Nephron progenitor cell (in vitro differentiated cells): ENCODE results near the gene ETF1.

Experiments used
- DNase-seq: peaks from one replicate; pipeline ENCODE4 v3.0.0; 2021
- H3K27ac Mint-ChIP-seq: 2 replicates; pipeline ENCODE4 v1.8.0; 2021; ENCODE audit warnings: mild to moderate bottlenecking, moderate library complexity, mixed read lengths
- H3K27me3 Mint-ChIP-seq: 2 replicates; pipeline ENCODE4 v1.8.0; 2021; ENCODE audit warnings: mild to moderate bottlenecking, low read depth, mixed read lengths; ENCODE audit not compliant: poor library complexity
- H3K36me3 Mint-ChIP-seq: 2 replicates; pipeline ENCODE4 v1.8.0; 2021; ENCODE audit warnings: low read depth, mixed read lengths
- H3K4me1 Mint-ChIP-seq: 2 replicates; pipeline ENCODE4 v1.8.0; 2021; ENCODE audit warnings: mixed read lengths
- H3K4me3 Mint-ChIP-seq: 2 replicates; pipeline ENCODE4 v1.8.0; 2021; ENCODE audit warnings: mild to moderate bottlenecking, moderate library complexity, mixed read lengths
- H3K9me3 Mint-ChIP-seq: 2 replicates; pipeline ENCODE4 v1.8.0; 2021; ENCODE audit warnings: mild to moderate bottlenecking, moderate library complexity, mixed read lengths
- TF ChIP-seq, protein P1 (sequence below): fragments of 200-600 bp; sonication (generic); IDR thresholded peaks from 2 replicates; pipeline ENCODE4 v1.5.0; 2021; ENCODE audit warnings: antibody characterized with exemption

The ETF1 gene

GRCh38 chr5:138573949-138574670 lies 31.1 kb upstream of the ETF1 start:
- DNase-seq: no peak
- H3K27ac Mint-ChIP-seq: peak overlapping the region; percentile 100
- peak overlapping the region; percentile 97 for H3K4me3 Mint-ChIP-seq
- no peaks in the 10 kb centered on the region for H3K27me3 Mint-ChIP-seq
- H3K36me3 Mint-ChIP-seq: peaks cover 48% of the 10 kb centered on the region
- H3K4me1 Mint-ChIP-seq: peaks cover 46% of the 10 kb centered on the region
- peaks cover 13% of the 10 kb centered on the region for H3K9me3 Mint-ChIP-seq
- TF ChIP-seq, protein P1, sequence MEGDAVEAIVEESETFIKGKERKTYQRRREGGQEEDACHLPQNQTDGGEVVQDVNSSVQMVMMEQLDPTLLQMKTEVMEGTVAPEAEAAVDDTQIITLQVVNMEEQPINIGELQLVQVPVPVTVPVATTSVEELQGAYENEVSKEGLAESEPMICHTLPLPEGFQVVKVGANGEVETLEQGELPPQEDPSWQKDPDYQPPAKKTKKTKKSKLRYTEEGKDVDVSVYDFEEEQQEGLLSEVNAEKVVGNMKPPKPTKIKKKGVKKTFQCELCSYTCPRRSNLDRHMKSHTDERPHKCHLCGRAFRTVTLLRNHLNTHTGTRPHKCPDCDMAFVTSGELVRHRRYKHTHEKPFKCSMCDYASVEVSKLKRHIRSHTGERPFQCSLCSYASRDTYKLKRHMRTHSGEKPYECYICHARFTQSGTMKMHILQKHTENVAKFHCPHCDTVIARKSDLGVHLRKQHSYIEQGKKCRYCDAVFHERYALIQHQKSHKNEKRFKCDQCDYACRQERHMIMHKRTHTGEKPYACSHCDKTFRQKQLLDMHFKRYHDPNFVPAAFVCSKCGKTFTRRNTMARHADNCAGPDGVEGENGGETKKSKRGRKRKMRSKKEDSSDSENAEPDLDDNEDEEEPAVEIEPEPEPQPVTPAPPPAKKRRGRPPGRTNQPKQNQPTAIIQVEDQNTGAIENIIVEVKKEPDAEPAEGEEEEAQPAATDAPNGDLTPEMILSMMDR: no peak

GRCh38 chr5:138573223-138573622 lies 30.2 kb upstream of the ETF1 start:
- TF ChIP-seq, protein P1: no peak
- Mint-ChIP-seq H3K27me3 (no peaks in the 10 kb centered on the region), H3K4me1 (peaks cover 55% of the 10 kb centered on the region), H3K9me3 (peaks cover 13% of the 10 kb centered on the region), H3K36me3 (peaks cover 57% of the 10 kb centered on the region), H3K27ac (no peak overlapping the region), H3K4me3 (peak overlapping the region; percentile 97)
- no peak for DNase-seq

DNA sequence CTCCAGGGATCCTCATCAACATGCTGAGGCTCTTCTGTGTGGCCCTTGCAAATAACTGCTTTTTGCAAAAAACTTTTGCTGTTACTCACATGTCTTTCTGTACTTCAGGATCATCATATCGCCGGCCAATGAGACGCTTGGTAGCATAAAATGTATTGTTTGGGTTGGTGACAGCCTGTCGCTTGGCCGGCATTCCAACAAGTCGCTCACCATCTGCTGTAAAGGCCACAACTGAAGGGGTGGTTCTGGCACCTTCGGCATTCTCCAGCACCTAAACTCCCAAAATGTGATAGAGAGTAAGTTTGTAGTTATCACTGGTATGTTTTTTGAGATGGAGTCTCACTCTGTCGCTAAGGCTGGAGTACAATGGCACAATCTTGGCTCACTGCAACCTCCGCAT lies 27.8 kb upstream of the ETF1 start:
- Mint-ChIP-seq H3K27ac (no peak overlapping the region), H3K4me1 (peaks cover 52% of the 10 kb centered on the region), H3K9me3 (peaks cover 4% of the 10 kb centered on the region), H3K27me3 (no peaks in the 10 kb centered on the region), H3K4me3 (no peak overlapping the region), H3K36me3 (peaks cover 75% of the 10 kb centered on the region)
- TF ChIP-seq, protein P1: no peak
- DNase-seq: no peak

DNA sequence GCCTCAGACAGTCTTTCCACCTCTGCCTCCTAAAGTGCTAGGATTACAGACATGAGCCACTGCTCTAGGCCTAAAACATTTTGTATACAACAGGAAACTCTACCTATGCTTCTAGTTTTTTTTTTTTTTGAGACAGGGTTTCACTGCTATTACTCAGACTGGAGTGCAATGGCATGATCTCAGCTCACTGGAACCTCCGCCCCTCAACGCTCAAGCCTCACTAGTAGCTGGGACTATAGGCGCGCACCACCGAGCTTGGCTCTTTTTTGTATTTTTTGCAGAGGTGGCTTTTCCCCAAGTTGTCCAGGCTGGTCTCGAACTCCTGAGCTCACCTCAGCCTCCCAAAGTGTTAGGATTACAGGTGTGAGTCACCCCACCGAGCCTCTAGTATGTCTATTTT lies 26.7 kb upstream of the ETF1 start:
- TF ChIP-seq, protein P1: no peak
- Mint-ChIP-seq H3K27me3 (no peaks in the 10 kb centered on the region), H3K4me1 (peaks cover 46% of the 10 kb centered on the region), H3K4me3 (no peak overlapping the region), H3K27ac (peak overlapping the region; percentile 80), H3K9me3 (no peaks in the 10 kb centered on the region), H3K36me3 (peaks cover 83% of the 10 kb centered on the region)
- DNase-seq: no peak

- H3K27ac Mint-ChIP-seq: peak overlapping the region; percentile 96
- DNase-seq: peak; percentile 37
- no peaks in the 10 kb centered on the region for H3K27me3 Mint-ChIP-seq
- H3K36me3 Mint-ChIP-seq: peaks cover 85% of the 10 kb centered on the region
- peaks cover 31% of the 10 kb centered on the region for H3K4me1 Mint-ChIP-seq
- TF ChIP-seq, protein P1: no peak
- no peaks in the 10 kb centered on the region for H3K9me3 Mint-ChIP-seq
- H3K4me3 Mint-ChIP-seq: peak overlapping the region; percentile 18
These were observed 25.2 kb upstream of the ETF1 start for GRCh38 chr5:138568061-138568824.
